CD4-positive, alpha-beta T cell treated with Interleukin-1 beta for 1 hour (primary cell): ENCODE results near the gene C6orf132.
"Not testable (repeated sequence)": the region's sequence is repeated elsewhere in the genome, so short reads cannot be mapped to it uniquely, and the experiment has no call there.

ENCODE experiments used
- DNase-seq, 2 donors: peaks; one replicate each; pipeline ENCODE4 v3.0.0-alpha.2; 2020 to 2022

C6orf132 gene

GRCh38 chr6:42142118-42142835 lies at the start of gene C6orf132:
C6orf132 (minus strand) TSS chr6:42142620; CDS start chr6:42142444, 176 bp downstream.
- no peak for DNase-seq

DNA sequence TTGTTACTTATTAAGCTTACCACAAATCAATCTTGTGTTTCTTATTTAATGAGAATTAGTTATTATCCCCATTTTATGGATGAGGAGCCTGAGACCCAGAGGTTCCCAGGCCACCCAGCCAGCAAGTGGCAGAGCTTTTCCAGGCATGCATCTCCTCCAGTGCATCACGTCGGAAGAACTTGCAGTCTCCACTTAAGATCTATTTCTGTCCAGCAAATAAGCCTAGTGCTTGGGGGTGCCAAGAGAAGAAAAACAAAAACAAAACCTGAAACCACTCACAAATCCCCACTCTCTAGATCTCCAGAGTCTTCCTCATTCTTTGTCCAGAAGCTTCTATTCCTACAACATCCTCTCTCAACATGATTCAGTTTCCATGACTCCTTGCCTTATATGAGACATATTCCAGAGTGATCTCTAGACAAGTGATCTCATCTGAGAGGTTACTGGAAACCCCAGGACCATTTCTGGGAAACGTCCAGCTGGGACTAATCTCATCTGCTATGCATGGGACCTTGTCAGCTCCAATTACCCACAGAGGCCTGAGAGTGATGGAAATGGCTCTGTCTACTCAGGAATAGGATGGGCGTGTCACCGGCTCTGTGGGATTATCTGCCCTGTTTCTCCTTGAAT lies 48.2 kb upstream of the C6orf132 start:
- DNase-seq, result no peak

DNA sequence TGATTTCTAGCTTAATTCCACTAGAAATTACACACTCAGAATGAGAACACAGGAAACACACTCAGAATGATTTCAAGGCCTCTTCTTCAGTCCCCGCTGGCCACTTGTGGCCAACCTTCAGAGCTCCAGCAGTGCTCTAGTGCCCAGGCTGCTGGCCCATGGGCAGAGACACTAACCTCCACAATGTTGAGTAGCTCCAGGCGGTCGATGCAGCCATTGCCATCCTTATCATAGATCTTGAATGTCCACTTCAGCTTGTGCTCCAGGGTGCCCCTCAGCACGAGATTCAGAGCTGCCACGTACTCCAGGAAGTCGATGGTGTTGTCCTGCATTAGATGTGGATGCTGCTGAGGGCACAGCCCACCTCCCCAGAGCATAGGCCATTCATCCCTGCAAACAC lies 46.0 kb upstream of the C6orf132 start:
- no peak for DNase-seq

DNA sequence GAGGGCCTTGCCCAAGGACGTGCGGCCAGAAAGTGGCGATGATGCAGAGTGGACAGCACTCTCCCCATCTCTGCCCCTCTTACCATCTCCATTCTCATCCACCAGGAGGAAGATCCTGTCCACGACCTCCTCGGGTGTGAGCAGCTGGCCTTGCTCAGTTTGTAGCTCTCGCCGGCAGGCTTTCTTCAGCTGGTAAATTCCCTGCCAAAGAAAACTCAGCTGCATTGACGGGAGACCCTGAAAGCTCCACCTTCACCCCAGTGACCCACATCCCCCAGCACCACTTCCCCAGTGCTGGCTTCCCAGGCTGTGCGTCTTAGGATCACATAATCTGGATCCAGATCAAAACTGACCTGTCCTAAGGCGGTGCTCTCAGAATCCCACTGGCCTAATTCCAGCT lies 43.2 kb upstream of the C6orf132 start:
- no peak for DNase-seq

GRCh38 chr6:42184475-42184874 lies 42.1 kb upstream of the C6orf132 start:
- DNase-seq, result no peak

- DNase-seq, result no peak
Measured at GRCh38 chr6:42182101-42182500, 39.7 kb upstream of the C6orf132 start.

DNA sequence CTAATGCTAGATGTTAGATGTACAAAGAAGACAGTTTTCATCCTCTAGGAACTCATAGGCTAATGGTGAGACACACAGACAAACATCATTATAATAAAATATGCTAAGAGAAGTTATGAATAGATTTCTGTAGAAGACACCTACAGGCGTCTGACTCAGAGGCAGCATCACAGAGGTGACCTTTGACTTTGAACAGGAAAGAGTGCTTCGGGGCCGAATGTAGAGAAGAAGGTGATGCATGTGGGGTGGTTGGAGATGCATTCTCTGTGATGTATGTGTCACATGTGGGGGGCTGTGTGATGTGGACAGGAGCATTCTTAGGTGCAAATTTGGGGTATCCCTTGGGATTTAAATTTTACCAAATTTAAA lies 37.5 kb upstream of the C6orf132 start:
- DNase-seq, result no peak

- no peak for DNase-seq
Measured at GRCh38 chr6:42179261-42179944, 37.0 kb upstream of the C6orf132 start.

DNA sequence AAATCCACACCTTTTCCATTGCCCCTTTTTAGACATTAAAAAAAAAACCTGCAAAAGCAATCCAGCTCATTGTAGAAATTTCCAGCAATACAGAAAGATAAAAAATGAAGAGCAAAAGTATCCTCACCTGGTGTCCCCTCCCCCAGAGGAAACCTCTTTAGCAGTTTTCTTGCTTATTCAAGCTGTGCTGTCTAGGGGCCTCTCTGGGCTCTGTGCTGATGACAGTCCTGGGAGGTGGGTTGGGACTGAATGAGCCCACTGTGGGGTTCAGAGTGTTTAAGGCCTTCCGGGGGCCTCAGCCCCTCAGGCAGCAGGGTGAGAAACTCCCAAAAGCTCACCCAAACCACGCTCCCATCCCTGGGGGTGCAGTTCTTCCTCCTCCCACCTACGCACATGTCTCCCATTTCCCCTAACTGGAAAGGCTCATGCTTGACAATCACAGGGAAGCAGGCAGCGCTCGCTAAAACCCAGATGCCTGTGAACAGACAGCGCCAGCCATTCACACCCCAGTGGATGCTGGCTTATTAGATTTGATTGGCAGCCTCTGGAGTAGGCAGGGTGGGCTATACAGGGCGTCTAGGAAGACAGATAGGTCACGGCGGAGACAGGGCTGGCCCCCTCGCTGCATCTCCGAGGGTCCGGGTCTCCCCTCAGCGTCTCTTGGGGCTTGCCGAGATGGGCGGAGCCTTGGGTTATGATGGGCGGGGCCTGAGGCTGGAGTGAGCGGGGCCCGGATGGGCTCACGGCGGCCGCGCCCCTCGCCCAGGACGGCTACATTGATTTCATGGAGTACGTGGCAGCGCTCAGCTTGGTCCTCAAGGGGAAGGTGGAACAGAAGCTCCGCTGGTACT lies 35.3 kb upstream of the C6orf132 start:
- DNase-seq, result peak in 1 of 2 donors; percentile 2

DNA sequence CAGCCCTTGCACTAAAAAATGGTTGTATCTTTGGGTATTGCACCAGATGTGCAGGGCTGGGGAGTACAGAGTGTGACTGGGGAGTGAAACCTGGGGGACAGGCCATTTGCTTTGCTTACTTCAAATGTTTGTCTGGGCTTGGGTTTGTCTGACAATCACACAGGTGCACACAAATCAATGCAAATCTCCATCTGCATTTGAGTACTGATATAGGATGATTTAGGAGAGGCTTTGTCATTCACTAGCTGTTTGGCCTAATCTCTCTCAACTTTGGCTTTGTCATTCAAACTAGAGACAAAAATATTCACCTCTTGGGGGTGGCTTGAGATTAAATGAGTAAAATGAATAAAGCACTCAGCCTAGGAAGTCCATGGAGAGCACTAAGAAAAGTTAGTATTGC lies 34.6 kb upstream of the C6orf132 start:
- no peak for DNase-seq

- DNase-seq, result no peak
Measured at GRCh38 chr6:42175860-42176259, 33.4 kb upstream of the C6orf132 start.

GRCh38 chr6:42173101-42173500 lies 30.7 kb upstream of the C6orf132 start, which contains the start of gene GUCA1A:
GUCA1A (plus strand) TSS chr6:42173364; CDS start chr6:42173614, 250 bp downstream.
- no peak for DNase-seq

DNA sequence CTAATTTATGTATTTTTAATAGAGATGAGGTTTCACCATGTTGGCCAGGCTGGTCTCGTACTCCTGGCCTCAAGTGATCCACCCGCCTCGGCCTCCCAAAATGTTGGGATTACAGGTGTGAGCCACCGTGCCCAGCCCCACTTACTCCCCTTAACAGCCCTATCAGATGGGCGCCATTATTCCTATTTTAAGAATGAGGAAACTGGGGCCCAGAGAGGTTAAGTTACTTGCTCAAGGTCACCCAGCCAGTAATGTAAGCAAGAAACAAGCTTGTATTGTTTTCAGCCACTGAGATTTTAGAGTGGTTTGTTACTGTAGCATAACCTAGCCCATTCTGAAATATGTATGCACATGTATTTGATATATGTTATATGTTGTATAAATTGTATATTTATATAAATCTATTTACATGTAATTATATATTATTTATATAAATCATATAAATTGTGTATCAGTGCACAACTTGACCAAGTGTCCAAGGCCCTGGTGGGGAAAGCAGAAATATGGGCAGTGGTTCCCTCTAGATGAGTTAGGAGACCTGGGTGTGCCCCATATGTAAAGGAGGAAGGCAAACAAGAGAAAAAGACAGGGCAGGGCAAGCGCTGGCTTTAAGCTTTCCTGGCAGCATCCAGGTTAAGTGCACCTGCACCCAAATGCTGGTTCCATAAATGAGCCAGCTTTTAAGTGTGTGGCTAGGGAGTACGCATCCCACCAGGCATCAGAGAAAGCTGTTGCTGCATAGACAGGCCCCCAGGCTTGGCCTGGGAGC lies 29.6 kb upstream of the C6orf132 start:
- DNase-seq, result no peak

- DNase-seq, result not testable (repeated sequence)
Measured at GRCh38 chr6:42169780-42170179, 27.4 kb upstream of the C6orf132 start.

DNA sequence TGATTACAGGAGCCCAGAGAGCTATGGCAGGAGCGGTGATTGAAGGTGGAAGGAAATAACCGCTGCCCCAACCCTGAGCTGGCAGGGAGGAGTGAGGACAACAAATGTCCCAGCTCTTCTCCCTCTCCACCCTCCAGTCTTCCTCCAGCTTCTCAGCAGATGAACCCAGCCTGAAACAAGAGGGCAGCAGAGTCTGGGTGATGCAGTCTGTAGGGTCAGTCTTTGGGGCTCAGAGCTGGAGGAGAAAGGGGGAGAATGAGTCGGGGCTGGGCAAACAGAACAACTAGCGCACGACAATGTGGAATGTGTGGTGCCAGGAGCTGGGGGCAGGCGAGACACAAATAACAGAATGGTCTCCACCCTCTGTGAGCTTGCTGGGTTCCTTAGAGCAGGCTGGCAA lies 26.2 kb upstream of the C6orf132 start:
- DNase-seq, result no peak

GRCh38 chr6:42166444-42167141 lies 24.2 kb upstream of the C6orf132 start:
- DNase-seq, result peak; percentile 66 to 77

DNA sequence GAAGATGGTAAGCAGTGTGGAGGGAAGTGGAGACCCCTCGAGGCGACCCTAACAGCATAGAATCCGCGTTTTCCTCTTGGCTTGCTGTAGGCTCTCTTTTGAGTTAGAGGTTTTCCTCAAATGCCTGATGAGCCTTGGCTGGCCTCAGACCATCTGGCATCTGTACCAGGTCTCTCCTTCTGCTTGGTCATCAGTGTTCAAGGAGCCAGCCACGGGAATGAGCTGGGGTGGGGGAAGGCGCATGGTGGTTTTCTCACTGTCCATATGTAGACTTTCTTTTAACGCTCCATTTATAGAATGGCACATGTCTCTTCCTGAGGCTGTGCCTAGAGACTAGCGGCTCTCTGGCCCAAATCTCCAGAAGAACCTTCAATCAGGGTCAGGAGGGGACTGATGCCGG lies 22.6 kb upstream of the C6orf132 start:
- DNase-seq, result no peak

DNA sequence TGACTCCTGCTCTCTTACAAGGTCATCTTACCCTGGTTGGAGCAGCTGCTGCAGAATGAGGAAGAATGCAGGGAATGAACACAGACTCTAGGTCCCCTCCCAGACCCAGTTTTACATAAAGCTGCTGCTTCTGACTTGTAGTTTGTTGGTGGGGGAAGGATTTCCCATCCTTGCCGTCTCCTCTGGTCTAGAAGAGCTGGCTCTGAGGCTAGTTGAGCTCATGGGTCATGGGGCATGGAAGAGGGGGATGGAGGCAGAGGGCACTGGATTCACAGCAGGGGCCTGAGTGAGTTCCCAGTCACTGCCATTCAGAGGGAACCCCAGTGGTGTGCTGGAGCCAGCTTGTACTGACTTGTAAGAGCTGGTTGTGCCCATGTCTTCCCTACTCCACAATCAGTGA lies 21.6 kb upstream of the C6orf132 start:
- no peak for DNase-seq

- DNase-seq, result no peak
Measured at GRCh38 chr6:42162812-42163211, 20.4 kb upstream of the C6orf132 start.

GRCh38 chr6:42162384-42162783 lies 20.0 kb upstream of the C6orf132 start:
- no peak for DNase-seq

GRCh38 chr6:42159431-42160024 lies 17.1 kb upstream of the C6orf132 start:
- DNase-seq, result no peak
